ENCODE results near the gene HOXD11.

Gene HOXD11

DNA sequence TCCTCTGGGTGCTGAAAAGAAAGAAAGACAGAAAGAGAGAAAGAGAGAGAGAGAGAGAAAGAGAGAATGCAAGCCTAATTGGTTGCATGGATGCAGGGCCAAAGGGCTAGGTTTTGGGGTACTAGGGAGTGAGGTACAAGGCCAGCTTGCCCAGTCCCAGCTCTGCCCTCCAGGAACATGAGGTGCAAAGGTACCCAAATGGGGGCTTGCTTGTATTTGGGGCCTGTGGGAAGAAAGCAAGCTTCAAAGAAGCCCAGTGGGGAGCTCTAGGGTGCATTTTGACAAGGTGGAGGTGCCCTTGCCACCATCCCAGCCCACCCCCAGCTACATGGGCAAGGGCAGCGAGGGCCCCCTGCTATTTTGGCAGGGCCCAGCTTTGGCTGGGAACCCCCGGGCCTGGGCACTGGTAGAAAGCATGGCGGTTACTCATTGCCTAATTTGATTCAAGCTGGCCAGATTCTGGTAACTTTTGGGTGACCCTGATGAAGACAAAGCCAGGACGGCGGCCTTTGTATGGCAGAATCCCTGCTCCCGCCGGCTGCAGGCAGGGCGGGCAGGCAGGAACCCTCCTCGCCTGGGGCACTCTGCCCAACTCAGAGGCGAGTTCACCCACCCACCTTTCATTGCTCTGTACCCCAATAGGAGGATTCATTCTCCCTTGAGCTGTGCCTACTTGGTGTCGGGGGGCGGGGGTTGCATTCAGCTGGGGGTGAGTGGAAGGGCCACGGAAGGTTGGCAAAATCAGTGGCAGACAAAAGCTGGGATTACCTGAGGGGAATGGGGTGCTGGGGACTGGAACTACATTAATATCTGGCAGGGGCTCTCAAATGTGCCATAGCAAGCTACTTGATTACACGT lies 43.7 kb downstream of the HOXD11 start:
- DNase-seq = no peak
- in situ Hi-C loops (cut with HindIII; ENCODE audit: low pct_ligation_motif_present, low pct_unique_long_range_greater_than_20kb, low sequenced_read_pairs) = no loop called here

DNA sequence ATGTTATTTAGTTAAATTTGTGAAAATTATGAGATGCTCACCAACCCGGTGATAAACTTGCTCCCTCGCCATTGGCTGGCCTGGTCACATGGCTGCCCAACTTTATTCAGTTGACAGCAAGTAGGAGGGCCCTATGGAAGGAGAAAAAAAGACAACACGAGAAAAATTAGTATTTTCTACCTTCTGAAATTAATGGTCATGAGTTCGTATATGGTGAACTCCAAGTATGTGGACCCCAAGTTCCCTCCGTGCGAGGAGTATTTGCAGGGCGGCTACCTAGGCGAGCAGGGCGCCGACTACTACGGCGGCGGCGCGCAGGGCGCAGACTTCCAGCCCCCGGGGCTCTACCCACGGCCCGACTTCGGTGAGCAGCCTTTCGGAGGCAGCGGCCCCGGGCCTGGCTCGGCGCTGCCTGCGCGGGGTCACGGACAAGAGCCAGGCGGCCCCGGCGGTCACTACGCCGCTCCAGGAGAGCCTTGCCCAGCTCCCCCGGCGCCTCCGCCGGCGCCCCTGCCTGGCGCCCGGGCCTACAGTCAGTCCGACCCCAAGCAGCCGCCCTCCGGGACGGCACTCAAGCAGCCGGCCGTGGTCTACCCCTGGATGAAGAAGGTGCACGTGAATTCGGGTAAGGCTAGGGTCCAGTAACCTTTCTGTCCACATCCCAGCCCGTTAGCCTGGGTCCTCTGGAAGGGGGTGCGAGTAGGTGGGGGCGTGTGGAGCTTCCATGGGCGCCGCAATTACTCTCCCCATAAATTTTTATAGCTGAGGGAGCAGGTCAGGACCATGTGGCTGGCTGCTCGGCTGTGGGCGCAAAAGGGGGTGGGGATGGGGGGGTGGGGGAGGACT lies 44.6 kb downstream of the HOXD11 start, which contains the start of gene HOXD4:
Gene HOXD4 (plus strand): TSS at position 109 of the 846 bp plus-strand sequence. CDS start 84 bp downstream, at position 193.
- peak; percentile 68 for DNase-seq
- in situ Hi-C loops (cut with HindIII; ENCODE audit: low pct_ligation_motif_present, low pct_unique_long_range_greater_than_20kb, low sequenced_read_pairs) = no loop called here

DNA sequence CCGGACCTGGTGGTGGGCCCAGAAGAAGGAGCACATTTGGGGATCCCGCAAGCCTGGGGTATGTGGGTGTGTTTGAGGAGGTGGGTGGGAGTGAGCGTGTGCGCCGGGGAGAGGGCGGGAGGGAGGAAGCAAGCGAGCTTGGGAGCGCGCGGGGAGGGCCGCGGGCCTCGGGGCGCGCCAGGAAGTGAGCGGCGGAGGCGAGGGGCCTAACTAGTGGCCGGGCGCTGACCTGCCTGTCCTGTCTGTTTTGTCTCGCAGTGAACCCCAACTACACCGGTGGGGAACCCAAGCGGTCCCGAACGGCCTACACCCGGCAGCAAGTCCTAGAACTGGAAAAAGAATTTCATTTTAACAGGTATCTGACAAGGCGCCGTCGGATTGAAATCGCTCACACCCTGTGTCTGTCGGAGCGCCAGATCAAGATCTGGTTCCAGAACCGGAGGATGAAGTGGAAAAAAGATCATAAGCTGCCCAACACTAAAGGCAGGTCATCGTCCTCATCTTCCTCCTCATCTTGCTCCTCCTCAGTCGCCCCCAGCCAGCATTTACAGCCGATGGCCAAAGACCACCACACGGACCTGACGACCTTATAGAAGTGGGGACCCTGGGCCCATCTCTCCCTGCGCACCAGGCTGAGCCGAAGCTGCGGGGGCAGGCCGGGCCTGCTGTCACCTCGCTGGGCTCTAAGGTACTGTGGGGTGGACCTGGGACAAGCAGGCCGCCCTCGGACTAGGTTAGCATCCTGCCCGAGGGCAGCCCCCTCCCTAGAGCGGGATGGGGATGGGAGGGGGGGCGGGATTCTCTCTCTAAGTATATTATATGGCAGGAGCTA lies 45.5 kb downstream of the HOXD11 start:
- in situ Hi-C loops (cut with HindIII; ENCODE audit: low pct_ligation_motif_present, low pct_unique_long_range_greater_than_20kb, low sequenced_read_pairs) = no loop called here
- DNase-seq = peak; percentile 70

DNA sequence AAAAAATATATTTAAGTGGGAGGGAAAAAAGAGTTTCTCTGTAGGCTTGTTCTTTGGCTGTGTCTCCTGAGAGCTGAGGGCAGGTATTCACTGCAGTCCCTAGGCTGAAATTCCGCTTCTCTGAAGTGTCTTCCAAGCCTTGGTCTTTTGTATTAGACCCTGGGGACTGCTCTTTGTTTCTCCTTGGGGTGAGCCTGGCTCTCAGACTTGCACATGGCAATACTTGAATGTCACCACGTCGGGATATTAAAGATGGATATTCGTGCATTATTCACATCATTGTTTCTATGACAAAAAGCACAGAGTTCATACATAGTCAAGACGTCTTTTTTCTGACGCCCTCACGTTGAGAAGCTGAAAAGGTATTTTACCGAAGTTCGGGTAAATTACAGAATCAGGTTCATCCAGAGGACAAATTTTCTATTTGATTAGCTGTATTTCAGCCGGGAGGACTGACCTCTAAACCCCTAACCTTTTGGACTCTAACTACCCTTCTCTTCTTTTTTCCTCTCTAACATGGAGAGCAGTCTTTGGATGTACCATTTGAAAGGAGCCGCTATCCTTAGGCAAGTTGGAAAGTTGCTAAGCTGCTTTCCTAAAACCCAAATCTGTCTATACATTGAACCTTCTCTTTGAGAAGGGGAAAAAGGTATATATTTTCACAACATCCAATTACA lies 47.6 kb downstream of the HOXD11 start:
- no peak for DNase-seq
- in situ Hi-C loops (cut with HindIII; ENCODE audit: low pct_ligation_motif_present, low pct_unique_long_range_greater_than_20kb, low sequenced_read_pairs) = no loop called here

DNA sequence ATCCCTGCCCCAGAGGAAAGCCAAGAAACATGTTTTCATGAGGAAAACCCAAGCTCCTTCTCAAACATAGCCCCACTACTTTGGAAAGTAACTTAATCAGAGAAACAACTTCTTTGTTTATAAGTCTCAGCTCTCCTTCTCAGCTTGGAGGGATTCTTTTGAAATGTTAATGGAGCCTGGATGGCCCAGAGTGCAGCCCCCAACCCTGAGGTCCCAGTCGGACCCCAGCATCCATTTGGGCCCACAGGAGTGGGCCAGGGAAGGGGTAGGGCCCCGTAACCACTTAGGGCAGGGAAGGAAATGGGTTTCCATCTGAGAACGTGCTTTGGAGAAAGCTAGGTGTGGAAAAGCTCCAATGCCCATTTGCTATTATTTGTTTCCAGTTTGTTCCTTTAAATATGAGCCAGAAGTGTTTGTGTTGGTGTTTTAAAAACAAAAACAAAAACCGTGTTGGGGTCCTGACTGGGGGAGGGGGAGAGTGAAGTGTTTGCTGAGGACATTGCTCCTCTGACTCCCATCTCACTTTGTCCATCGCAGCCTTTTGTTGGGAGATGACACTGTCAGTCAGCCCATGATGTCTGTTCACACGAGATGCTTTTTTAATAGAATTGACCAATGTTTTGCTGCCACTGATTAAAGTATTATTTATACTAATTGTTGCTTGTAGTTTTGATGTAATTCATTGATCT lies 48.4 kb downstream of the HOXD11 start:
- no peak for DNase-seq
- in situ Hi-C loops (cut with HindIII; ENCODE audit: low pct_ligation_motif_present, low pct_unique_long_range_greater_than_20kb, low sequenced_read_pairs) = no loop called here

DNA sequence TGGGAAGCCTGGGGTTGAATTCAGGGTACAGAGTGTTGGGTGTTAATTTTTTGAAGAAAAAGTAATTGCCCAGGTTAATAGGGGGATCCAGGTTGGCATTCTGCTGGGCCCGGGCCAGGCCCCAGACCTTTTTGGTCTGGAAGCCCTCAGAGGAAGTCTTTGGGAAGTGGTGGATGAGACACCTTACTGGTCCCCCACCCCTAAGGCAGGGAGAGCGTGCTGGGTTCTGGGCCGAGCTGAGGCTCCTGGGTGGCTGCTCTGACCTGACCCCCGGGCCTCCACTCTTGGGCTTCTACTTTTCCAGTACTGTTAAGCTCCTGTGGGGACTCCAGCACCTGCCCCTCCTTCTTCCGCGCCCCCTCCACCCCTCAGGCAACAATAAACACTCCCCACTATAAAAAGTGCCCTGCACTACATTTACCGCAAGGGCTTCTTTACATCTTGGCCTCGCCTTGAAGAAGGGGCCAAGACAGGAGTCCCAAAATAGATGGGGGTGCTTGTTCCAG lies 49.3 kb downstream of the HOXD11 start:
- DNase-seq = no peak
- in situ Hi-C loops (cut with HindIII; ENCODE audit: low pct_ligation_motif_present, low pct_unique_long_range_greater_than_20kb, low sequenced_read_pairs) = no loop called here

DNA sequence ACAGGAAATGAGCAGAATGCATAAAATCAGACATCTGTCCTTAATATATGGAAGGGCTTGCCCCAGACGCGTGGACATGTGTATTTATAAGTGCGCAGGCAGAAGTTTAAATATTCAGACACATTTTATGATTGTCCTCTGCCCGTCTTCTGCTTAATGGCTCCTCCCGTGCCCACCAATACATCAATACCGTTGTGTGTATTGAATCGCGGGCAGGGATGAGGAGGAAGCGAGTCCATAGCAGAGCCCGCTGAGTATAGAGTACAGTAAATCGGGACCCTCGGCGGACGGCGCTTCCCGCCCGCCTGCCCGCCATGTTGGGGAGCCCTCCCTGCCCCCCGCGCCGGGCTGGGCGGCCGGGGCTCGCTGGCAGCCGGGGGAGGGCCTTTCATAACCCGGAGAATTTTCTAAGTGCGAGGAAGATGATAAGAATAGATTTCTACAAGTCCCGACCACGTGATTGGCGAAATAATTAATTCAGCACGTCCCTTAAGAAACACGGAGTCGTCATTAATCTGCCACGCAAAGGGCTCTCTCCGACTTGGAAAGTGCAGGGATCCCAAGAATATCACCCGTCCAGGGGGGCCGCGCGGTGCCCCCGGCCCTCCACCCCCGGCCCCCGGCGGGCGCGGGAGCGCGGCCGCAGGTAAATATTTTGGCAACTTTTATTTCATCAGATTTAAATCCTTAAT lies 49.9 kb downstream of the HOXD11 start, which contains the start of gene HOXD3:
Gene HOXD3 (plus strand): TSS at position 501 of the 692 bp plus-strand sequence. CDS start 11,808 bp downstream, outside the sequence.
- in situ Hi-C loops (cut with HindIII; ENCODE audit: low pct_ligation_motif_present, low pct_unique_long_range_greater_than_20kb, low sequenced_read_pairs) = no loop called here
- DNase-seq = no peak

DNA sequence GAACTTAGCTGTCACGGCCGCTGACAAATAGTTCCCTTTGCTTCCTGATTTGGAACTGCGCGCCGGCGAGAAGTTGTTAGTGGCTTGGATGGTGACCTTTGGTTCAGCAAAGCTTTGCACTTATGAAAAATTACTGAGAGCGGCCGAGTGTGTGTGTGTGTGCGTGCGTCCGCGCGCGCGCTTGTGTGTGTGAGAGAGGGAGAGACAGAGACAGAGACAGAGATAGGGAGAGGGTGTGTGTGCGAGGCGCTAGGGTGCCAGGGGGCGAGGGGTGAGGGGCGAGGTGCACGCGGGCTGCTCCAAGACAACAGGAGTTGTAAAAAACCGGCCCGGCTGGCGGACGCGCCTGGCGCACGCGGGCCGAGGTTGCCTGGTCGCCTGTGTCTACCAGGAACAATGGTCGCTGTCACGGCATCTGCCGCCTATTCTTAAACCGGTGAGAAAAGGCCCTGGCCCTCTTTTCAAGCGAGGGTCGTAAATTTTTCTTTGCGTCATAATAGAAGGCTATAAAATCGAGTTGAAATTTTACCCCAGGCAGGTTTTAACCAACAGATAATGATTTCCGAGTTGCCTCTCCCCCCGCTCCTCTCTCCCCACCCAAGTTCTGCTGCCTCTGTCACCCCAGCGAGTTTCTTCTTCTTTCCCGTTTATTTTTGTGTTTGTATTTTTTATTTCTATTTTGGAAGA lies 50.6 kb downstream of the HOXD11 start:
- DNase-seq = peak; percentile 45

DNA sequence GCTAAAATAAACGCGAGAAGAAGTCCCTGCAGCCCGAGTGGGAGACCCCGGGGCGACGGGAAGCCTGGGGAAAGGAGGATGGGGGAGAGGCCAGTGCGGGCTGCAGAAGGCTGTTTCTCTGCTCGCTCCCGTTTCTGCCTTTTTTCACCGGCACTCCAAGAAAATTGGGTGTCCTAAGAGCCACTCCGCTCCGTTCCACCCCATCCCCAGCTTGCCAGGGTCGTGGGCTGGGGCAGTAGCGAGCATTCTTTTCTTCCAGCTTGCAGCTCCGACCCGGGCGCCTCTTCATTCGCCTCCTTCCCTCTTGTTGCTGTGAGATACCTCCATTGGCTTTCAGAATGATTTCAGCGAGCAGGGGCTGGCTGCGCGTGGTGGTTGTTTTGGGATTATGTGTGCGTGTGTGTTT lies 51.1 kb downstream of the HOXD11 start:
- no peak for DNase-seq
- in situ Hi-C loops (cut with HindIII; ENCODE audit: low pct_ligation_motif_present, low pct_unique_long_range_greater_than_20kb, low sequenced_read_pairs) = no loop called here

More for the DNA sequence above, 50.6 kb downstream of the HOXD11 start:
- in situ Hi-C loops (cut with HindIII; ENCODE audit: low pct_ligation_motif_present, low pct_unique_long_range_greater_than_20kb, low sequenced_read_pairs) = no loop called here

DNA sequence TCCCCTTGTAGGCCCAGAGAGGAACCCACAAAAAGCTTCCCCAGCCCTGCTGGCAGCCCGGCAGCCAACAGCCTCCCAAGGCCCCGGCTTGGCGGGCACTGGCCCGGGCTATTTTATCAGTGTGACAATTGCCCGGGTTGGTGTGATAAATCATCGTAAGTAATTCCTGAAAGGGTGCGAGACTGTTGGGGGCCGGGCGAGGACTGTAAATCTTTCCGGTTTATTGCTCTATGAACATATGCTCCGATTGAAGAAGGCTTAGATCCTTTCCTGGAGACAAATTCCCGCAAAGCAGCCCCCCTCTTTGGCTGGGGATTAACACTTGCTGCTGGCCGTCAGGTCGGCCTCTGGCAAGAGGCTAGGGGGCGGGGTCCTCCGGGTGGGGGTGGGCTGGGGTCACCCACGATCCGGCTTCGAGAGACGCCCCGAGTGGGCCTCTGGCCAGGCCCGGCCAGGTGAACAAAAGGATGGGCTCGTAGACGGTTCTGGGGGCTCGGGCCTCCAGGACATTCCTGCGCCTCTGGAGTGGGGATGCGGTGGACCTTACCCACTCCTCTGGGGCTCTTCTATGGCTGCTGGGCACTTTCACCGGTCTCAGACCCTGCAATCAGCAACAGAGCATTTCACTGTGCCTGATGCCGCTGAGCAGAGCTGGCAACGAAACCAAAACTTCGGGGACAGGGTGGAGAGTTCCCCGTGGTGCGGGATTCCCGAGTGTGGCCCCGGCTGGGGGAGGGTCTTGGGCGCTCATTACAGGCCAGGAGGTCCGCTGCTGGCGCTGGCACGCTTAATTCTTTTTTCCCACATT lies 52.0 kb downstream of the HOXD11 start:
- DNase-seq = no peak

More for the DNA sequence above, 52.0 kb downstream of the HOXD11 start:
- in situ Hi-C loops (cut with HindIII; ENCODE audit: low pct_ligation_motif_present, low pct_unique_long_range_greater_than_20kb, low sequenced_read_pairs) = no loop called here
